HG03066 (cell line): ENCODE results near the gene JSRP1.

Experiments
- ATAC-seq: cut with Tn5 transposase; IDR thresholded peaks from one replicate; pipeline ENCODE4 v1.9.1; 2021; ENCODE audit warnings: low read depth; ENCODE audit not compliant: unreplicated experiment

Gene JSRP1

DNA sequence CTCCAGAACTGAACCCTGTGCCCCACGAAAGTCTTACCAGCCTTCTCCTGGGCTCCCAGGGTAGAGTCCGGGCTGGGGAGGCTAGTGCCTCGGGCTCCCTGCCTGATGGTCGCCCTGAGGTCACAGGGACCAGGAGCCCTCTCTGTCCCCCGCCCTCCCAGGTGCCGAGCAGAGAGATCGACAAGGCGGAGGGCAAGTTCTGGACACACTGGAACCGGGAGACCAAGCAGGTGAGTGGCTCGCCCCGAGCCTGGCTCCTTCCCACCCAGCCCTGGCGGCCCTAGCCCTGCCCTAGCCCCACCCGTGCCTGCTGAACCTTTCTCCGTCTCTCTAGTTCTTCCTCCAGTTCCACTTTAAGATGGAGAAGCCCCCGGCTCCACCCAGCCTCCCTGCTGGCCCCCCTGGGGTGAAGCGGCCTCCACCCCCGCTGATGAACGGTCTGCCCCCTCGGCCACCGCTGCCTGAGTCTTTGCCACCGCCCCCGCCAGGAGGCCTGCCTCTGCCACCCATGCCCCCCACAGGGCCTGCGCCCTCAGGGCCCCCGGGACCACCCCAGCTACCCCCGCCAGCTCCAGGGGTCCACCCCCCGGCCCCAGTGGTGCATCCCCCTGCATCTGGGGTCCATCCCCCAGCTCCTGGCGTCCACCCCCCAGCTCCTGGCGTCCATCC, 8.7 kb downstream of the JSRP1 start:
- no peak for ATAC-seq

DNA sequence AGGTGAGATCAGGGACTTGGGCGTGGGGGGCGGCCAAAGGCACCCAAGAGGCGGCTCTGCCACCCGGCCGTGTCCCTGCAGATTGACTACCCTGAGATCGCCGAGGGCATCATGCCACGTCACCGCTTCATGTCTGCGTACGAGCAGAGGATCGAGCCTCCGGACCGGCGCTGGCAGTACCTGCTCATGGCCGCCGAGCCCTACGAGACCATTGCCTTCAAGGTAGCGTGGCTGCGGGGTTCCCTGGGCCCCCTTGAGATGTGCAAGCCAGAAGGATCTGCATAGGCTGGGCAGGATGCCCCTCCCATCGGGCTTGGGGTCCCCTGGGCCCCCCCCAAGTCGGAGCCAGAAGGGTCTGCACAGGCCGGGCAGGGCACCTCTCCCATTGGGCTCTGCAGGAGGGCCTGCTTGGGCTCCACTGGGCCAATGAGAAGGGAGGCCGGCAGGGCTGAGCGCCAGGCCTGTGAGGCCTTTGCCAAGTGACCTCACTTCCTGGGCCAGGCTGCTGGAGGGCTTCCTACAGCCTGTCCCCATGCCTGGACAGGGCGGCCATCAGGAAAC, 9.3 kb downstream of the JSRP1 start:
- no peak for ATAC-seq

DNA sequence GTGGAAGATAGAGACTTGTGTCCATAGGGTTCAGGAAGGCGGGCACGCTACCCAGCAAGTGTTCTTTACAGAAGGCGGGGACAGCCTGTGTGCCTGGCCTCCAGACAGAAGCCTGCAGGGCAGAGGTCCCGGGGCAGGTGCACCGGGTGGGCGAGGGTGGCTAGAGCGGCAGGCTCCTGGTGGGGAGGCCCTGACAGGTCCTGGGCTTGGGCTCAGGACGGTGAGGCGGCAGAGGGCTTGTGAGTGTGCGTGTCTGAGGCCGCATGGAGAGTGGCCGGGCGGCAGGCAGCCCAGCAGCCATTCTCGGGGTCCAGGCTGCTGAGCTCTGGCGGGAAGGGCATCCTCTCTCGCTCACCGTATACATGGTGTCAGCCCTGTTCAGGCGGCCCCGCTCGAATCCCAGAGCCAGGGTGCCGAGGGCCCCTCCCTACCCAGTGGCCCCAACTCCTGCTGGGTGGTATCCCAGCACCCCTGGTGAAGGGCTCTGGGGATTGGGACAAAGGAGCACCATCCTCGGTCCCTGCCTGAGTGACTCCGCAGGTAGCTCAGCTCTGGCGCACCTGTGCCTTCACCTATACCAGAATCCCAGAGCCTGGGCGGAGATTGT, 10.1 kb downstream of the JSRP1 start:
- no peak for ATAC-seq

DNA sequence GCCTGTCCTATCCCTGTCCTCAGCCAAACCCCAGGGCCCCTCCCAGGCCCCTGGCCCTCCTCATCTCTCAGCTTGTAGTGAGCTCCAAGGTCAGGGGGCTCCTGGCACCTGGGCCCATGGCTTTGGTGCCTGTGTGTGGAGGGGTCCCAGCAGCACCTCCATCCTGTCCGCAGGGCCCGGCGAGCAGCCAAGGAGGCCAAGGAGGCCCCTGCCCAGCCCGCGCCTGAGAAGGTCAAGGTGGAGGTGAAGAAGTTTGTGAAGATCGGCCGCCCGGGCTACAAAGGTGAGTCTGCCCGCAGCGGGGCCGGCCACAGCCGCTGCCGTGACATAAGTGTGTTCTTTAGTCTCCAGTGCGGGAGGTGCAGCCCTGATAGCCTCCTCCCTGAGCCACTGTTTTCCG, 10.9 kb downstream of the JSRP1 start:
- ATAC-seq = no peak

DNA sequence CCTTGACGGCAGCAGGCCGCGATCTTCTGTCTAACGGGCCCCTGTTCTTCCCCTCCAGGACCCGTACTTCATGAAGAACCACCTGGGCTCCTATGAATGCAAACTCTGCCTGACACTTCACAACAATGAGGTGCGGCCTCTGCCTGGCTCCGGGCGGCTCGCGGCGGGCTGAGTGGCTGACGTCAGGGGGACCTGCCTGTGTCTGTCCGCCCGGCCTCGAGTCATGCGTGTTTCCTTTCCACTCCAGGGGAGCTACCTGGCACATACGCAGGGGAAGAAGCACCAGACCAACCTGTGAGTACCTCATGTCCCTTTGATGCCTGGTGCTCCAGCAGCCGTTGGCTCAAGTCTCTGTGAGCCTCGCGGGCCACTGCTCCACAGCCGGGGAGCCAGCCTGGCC, 11.7 kb downstream of the JSRP1 start:
- no peak for ATAC-seq

DNA sequence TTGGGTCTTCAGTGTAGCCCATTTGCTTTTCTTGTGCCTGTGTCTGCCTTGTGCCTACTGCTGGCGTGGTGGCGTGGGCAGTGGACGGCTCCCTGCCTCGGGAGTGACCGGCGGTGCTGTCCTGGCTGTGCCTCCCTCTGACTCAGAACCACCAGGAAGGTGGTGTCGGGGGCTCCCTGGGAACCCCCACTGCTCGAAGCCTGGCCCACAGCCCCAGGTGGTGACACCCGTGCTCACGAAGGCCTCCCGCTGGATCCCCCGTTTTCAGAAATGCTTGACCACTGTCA, 12.1 kb downstream of the JSRP1 start:
- ATAC-seq = no peak

DNA sequence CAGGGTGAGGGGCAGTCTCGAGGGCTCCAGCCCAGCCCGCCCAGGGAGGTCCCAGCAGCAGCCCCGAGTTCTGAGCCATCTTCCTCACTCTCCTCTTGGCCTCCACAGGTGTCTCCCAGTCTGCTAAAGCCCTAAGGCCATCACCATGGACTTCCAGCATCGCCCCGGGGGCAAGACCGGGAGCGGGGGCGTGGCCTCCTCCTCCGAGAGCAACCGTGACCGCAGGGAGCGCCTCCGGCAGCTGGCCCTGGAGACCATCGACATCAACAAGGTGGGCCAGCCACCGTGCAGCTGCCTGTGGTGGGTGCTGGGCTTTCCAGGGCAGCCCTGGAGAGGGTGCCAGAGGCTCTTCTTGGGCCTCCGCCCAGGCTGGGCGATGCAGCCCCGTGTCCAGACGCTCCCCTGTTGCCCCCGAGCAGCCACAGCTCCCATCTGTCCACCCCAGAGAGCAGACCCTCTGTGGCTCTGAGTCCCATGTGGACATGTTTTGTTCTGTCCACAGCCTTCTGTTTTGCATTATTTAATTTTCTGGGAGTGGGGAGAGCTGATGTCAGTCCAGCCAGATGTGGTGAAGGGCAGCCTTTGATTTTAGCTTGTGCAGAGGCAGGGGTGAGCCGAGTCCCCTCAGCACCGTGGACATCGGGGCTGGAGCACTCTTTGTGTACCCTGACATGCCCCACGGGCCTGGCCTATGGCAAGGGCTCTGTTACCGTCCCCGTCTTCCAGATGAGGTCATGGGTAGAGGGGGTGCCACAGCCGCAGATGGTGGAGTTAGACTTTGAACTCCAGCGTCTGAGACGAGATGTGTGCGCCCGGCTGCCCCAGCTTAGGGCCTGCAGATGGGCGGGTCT, 12.7 kb downstream of the JSRP1 start:
- no peak for ATAC-seq

DNA sequence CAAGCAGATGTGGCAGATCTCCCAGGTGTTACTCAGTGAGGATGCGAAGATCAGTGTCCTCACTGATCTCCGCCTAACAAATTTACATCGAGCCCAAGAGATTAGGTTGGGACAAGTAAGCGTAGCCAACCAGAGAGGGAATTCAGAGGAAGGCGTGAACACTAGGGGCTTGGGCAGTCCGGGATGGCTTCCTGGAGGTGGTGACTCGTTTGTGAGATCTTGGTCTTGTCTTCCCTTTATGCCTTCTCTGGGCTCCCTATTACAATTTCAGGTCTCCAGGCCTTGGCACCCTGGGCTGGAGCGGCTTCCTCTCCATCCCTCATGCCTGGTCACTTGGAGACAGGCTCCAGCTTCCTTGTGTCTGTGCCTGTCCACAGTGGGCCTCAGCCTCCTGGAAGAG, 13.4 kb downstream of the JSRP1 start:
- no peak for ATAC-seq

DNA sequence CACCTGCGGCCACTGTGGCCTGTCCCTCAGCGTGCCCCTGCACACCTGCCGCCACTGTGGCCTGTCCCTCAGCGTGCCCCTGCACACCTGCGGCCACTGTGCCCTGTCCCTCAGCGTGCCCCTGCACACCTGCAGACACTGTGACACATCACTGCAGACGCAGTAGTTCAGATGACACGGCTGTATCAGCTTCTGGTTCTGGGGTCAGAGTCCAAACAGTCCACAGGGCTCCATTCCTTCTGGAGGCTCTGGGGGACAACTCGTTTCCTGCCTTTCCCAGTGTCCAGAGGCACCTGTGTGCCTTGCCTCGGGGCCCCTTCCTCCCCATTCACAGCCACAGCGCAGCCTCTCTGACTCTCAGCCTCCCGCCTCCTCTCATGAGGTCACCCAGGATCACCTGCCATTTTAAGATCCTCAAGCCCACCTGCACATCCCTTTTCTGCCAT, 14.1 kb downstream of the JSRP1 start:
- no peak for ATAC-seq

DNA sequence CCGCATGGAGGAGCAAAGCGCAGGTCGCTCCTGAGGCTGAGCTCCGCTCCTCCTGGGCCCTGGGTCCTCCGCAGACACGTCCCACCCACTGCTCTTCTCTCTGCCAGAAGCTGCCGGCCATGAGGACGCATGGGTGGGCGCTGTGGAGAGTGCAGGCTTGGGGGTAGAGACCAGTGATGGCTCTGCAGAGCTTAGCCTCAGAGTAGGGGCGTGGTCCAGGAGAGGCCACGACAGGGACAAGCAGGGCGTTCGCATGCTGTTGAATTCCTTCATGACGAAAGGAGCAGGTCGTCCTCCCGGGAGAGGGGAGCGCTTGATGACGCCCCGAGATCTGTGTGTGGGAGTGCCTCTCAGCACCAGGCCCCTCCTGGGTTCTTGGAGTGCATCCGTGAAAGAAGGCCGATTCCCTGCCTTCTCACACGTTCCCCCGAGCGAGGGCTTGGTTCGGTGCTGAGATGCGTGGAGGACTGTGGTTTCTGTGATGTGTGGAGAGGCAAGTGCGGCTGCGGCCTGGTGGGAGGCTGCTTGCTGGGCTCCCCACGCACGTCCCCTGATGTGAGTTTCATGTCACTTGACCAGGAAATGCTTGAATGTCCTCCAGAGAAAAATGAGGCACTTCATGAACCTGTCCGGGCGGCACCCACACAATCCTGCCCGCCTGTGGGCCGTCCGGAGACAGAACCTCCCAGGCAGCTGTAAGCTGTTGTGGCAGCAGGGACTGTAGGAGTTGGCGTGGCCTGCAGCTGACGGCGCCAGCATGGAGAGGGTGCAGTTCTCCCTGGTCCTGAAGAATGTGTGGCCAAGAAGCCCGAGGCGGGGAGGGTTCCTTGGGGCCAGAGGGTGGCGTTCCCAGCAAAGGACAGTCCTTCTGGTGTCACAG, 15.1 kb downstream of the JSRP1 start:
- no peak for ATAC-seq

DNA sequence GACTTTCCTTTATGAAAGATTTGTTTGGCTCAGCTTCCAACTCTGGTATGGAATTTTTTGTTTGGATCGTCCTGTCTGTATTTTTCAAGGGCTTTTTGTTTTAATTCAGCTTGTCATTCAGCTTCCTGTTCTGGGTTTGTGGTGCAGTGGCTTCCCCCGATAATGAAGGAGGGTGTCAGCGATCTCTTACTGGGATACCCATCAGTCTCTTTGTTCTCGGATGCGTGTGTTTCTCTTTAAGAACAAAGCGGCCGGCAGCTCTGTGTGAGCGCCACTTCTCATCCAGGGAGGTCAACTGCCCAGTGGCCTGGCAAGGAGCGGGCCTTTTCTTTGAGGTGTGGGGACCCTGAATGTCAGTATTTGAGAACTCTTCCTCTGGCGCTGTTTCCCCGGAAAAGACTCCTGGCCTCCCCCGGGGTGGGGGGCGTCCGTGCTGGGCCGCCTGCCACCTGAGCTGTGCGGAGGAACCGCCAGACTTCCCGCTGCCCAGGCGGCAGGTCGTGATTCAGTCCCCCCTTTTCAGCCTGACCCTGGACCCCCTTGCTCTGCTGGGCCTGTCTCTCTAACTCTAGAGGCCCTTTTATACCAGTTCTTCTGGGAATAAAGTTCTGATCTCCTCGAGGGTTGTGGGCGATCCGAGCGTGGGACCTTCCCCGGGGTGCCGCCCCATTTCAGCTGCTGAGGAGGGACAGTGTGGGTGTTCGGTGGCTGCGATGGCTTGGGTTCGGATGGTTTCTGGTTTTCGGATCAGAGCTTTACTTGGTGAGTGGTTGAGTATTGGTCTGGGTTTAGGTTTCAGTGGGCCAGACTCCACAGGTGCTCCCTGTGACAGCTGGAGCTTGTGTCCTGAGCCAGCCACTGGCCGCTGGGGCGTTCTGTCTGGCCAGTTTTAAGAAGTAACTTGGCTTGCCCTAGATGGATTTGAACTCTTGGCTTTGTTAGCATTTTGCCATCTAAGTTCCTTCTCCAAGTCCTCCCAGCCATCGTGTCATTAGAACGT, 16.1 kb downstream of the JSRP1 start:
- no peak for ATAC-seq

DNA sequence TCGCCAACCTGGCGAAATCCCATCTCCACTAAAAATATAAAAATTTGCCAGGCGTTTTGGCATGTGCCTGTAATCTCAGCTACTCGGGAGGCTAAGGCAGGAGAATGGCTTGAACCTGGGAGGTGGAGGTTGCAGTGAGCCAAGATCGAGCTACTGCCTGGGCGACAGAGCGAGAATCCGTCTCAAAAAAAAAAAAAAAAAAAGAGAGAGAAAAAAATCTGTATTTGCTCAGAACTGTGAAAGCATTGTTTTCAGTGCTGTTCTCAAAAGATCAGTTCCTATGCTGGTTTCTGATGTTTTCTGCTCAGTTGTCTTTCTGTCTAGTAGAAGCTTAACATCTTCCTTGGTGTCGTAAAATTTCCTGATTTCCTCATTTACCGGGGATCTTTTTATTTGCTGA, 17.0 kb downstream of the JSRP1 start:
- ATAC-seq = no peak

DNA sequence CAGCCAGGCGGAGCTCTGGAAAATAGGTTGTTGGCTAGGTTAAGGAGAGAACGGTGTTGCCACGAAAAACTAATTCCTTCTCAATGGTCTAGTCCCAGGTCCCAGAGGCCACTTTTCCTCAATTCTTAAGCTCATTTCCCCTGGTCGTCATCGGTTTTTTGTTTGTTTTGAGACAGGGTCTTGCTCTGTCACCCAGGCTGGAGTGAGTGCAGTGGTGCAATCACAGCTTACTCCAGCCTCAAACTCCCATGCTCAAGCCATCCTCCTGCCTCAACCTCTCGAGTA, 18.4 kb downstream of the JSRP1 start:
- ATAC-seq = no peak

DNA sequence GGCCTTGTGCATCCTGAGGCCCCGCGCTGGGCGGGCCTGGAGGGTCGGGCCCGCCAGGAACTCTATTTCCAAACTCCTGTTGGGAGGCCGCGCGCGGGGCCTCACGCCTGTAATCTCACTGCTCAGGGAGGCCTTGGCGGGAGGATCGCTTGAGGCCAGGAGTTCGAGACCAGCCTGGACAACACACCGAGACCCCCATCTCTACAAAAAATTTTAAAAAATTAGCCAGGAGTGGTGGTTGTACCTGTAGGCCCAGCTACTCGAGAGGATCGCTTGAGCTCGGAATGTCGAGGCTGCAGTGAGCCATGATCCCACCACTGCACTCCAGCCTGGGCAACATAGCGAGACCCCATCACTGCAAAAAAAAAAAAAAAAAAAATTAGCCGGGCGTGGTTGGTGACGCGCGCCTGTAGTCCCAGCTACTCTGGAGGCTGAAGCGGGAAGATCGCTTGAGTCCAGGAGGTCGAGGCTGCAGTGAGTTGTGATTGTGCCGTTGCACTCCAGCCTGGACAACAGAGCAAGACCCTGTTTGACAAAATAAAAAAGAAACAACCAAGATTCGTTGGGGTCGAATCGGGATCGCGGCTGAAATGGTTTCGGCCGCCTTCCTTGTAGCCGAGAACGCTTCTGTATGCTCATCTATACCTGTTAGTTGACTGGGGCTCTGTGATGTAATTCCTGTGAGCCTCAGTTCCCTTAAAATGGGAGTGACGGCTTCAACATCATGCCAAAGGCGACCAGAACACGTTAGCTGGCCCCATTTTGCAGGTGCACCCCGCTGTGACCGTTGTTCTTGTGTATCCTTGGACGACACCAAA, 19.0 kb downstream of the JSRP1 start:
- no peak for ATAC-seq

DNA sequence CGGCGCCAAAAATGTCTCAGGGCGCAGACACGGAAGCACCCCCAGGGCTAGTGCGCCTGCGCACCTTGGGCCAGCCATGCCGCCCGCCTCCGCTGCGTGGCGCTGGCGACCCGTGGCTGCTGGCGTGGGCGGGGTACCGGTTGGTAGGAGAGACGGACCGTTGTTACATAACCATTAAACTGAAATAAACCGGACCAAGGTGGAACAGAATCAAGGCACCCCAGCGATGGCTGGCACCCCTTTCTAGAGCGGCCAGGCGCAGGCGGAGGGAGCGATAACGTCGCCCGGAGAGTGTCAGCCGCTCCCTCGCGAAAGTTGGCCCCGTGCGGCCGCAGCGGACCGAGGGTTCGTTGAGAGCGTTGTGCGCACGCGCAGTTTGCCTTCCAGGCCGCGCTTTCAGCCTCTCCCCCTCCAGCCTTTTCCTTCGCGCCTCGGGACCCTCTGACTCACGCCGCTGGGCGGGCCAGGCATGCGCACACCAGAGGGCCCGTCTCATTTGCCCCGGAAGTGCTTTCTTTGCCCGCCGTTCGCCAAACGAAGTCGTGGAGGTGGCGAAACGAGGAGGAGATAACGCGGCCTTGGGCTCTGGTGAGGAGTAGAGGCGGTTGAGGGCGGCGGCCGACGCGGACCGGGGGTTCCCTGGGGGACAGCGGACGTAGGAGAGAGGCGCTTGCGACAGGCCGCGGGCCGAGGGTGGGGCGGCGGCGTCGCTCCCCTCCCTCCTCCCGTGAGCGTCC, 19.7 kb downstream of the JSRP1 start, which contains the start of the genes PLEKHJ1 and SF3A2:
Gene PLEKHJ1, minus strand, starts transcription at position 16 of the 737 bp plus-strand sequence. CDS start 81 bp downstream, outside the sequence.
Gene SF3A2, plus strand, starts transcription at position 511 of the 737 bp plus-strand sequence. CDS start 6,595 bp downstream, outside the sequence.
- peak; percentile 63 for ATAC-seq

DNA sequence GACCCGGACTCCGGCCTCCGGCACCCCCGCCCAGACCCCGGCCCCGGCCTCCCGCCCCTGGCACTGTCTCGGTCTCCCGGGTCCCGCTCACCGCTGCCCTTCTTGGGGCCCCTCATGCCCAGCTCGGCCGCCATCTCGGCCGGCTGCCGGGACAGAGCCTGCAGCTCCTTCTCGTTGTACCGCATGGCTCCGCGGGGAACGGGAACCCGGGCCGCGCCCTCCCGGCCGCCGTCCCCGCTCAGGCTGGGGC, 20.2 kb downstream of the JSRP1 start:
- ATAC-seq = no peak

DNA sequence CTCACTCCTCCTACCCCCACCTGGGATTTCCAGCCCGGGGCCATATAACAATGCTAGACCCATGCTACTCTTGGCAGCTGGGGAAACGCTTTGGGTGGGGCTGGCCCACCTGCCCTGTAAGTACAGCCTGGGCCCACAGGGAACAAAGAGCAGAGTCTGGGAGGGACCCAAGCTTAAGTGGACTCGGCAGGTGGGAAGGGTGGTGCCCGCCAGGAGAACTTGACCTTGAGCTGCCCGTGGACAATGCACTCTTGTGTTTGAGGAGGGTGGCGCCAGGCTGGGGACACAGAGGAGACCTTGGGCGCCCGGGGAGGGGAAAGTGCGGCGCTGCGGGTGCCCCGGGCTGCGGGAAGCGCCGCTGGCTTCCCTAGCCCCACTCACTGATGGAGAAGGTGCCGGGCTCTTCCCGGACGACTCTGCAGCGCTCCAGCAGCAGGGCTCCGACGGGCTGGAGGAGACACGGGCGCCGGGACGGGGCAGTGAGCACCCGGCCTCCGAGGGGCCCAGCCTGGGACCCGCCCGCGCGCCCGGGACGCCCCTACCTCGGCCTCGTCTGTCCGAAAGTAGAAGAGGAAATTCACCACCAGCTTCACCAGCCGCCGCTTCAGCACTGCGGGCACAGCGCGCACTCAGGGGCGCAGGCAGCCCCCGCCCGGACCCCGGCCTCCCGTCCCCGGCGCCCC, 20.7 kb downstream of the JSRP1 start:
- ATAC-seq = no peak

DNA sequence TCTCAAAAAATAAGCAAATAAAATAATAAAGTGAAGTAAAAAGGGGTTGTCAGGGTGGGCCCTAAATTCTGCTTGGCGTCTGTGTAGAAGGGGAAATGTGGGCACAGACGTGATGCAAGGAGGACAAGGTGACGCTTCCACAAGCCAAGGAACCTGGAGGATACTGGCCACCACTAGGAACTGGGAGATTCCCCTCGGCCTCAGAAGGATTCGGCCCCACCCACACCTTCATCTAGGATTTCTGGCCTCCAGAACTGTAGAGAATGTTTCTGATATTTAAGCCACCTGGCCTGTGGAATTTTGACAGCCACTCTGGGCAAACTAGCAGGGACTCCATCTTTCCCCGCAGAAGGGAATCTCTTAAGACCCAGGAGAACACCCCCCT, 21.2 kb downstream of the JSRP1 start:
- no peak for ATAC-seq
